Spleen (tissue), 11 donors: ENCODE data around the gene UXS1. TPM values are rescaled to one million over a fixed set of nuclear protein-coding genes. Genes with fewer than 3 reads are reported as not detected.

Source experiments
- DNase-seq: peaks from one replicate; pipeline ENCODE4 v3.0.0-alpha.2; 2020
- H3K27ac ChIP-seq, 8 donors: fragments of 200-600 bp; sonication (generic) in 7 of 8; 1 replicate in 4 of 8; 2 replicates in 4 of 8; pipeline versions ENCODE4 v1.5.0 to v1.8.0; 2016 to 2021; ENCODE audit warnings: inconsistent platforms in 4 of 8, mild to moderate bottlenecking in 4 of 8, moderate library complexity in 1 of 8
- H3K27me3 ChIP-seq, 7 donors: fragments of 200-600 bp; sonication (generic) in 6 of 7; replicated peaks in 1 of 7; 1 replicate in 4 of 7; 2 replicates in 3 of 7; pipeline versions ENCODE4 v1.5.0 to v1.8.0; 2016 to 2021; ENCODE audit warnings: inconsistent platforms in 3 of 7, mild to moderate bottlenecking in 1 of 7
- H3K36me3 ChIP-seq, 6 donors: fragments of 200-600 bp; sonication (generic) in 5 of 6; 1 replicate in 4 of 6; 2 replicates in 2 of 6; pipeline versions ENCODE4 v1.5.0 to v1.8.0; 2016 to 2021; ENCODE audit warnings: inconsistent platforms in 2 of 6
- H3K4me1 ChIP-seq, 6 donors: fragments of 200-600 bp; sonication (generic) in 5 of 6; 1 replicate in 3 of 6; 2 replicates in 3 of 6; pipeline versions ENCODE4 v1.5.0 to v1.8.0; 2016 to 2021; ENCODE audit warnings: inconsistent platforms in 3 of 6
- H3K4me3 ChIP-seq, 8 donors: fragments of 200-600 bp; sonication (generic) in 7 of 8; 1 replicate in 4 of 8; 2 replicates in 4 of 8; pipeline versions ENCODE4 v1.5.0 to v1.8.0; 2016 to 2021; ENCODE audit warnings: inconsistent platforms in 4 of 8, mild to moderate bottlenecking in 4 of 8, moderate library complexity in 2 of 8
- H3K9me3 ChIP-seq, 8 donors: fragments of 200-600 bp; sonication (generic) in 7 of 8; 1 replicate in 4 of 8; 2 replicates in 4 of 8; pipeline versions ENCODE4 v1.5.0 to v1.8.0; 2016 to 2021; ENCODE audit warnings: inconsistent platforms in 4 of 8
- CTCF ChIP-seq, 11 experiments: fragments of 200-600 bp in 7 of 11; fragments of 450-650 bp in 4 of 11; sonication (generic) in 4 of 11; IDR thresholded peaks in 8 of 11; conservative IDR thresholded peaks in 3 of 11; 1 replicate in 7 of 11; 2 replicates in 4 of 11; pipeline versions ENCODE4 v1.4.0 to v1.8.0; 2016 to 2021; ENCODE audit warnings: antibody characterized with exemption in 11 of 11, inconsistent platforms in 4 of 11, mild to moderate bottlenecking in 1 of 11
- POLR2A ChIP-seq, 3 donors: fragments of 450-650 bp; IDR thresholded peaks; one replicate each; pipeline ENCODE4 v1.5.1; 2017; ENCODE audit warnings: antibody characterized with exemption in 3 of 3, mild to moderate bottlenecking in 1 of 3
- POLR2AphosphoS5 ChIP-seq, 3 donors: sonication (generic); formaldehyde crosslinking; IDR thresholded peaks; one replicate each; pipeline ENCODE4 v1.5.1; 2017; ENCODE audit warnings: antibody characterized with exemption in 3 of 3
- WGBS, 5 donors: extraction: QIAGEN DNeasy Blood & Tissue Kit in 3 of 5; methylation state at CpG; one replicate each; pipeline versions ENCODE4 v1.1.5 to v1.1.7; 2013 to 2018; 5-methylcytosine and 5-hydroxymethylcytosine counted together
- intact Hi-C: fragments of 100-400 bp; cut with DNase I; formaldehyde crosslinking; loops from one replicate; pipeline ENCODE4 v1.15.0; 2023; ENCODE audit warnings: low total_unique reads
- polyA plus RNA-seq, 3 donors: library from polyadenylated mRNA; stranded (reverse); fragments of 200-250 nt; gene quantifications; one replicate each; pipeline ENCODE4 v1.2.1, GENCODE V29; 2013
- total RNA-seq, 7 donors: library from RNA; depleted of rRNA in 3 of 7; stranded (reverse); fragments of >200 nt in 3 of 7; fragmentation: NEBNext Ultra II Directional in 4 of 7; extraction: Animal tissue kit (Norgen Biotek cat#: 25700) in 4 of 7; gene quantifications; one replicate each; pipeline versions ENCODE4 v1.1.0 to v1.2.1, GENCODE V29; 2016 to 2021
- donor health status: healthy with polysubstance abuse.
- donor health status: DM: no; HTN: no; CAD: no; lungs with moderate emphysema.
- donor health status: DM: no; HTN: no; CAD: no.
- donor health status: Bipolar disorder and iron deficiency.
- donor health status: healthy.
- donor health status: DM: no; HTN: no; CAD: no.
- donor health status: DM: yes; HTN: yes; CAD: no.

UXS1 gene
- total and polyA plus RNA-seq, 10 donors, result 9.5 to 60.1 (median 40.3) TPM

GRCh38 chr2:106124106-106124756 is 69.9 kb downstream of the UXS1 start:
- no peak for DNase-seq
- Histone ChIP-seq H3K27me3 (no peaks in the 10 kb centered on the region), H3K27ac (no peak overlapping the region), H3K9me3 (no peaks in the 10 kb centered on the region), H3K4me3 (no peak overlapping the region), H3K4me1 (no peaks in the 10 kb centered on the region), H3K36me3 (peaks cover 2 to 97% (median 45%) of the 10 kb centered on the region in 6 donors)
- TF ChIP-seq CTCF (IDR thresholded peaks at IDR 0.05 in 8 of 11, conservative IDR thresholded peaks at IDR 0.05 in 3 of 11) (no peak), POLR2AphosphoS5 (IDR thresholded peaks at IDR 0.05) (no peak), POLR2A (IDR thresholded peaks at IDR 0.05) (no peak)
- intact Hi-C loops, result no loop called here
- WGBS, 5 donors, result 91 to 96% (median 93%) methylated on average over 3 of the region's 3 CpGs

GRCh38 chr2:106122157-106122556 is 71.9 kb downstream of the UXS1 start:
- no peak for DNase-seq
- Histone ChIP-seq H3K4me3 (no peak overlapping the region), H3K4me1 (no peaks in the 10 kb centered on the region), H3K27ac (no peak overlapping the region), H3K27me3 (no peaks in the 10 kb centered on the region), H3K9me3 (no peaks in the 10 kb centered on the region), H3K36me3 (peaks cover 2 to 92% (median 39%) of the 10 kb centered on the region in 6 donors)
- TF ChIP-seq CTCF (IDR thresholded peaks at IDR 0.05 in 8 of 11, conservative IDR thresholded peaks at IDR 0.05 in 3 of 11) (no peak), POLR2AphosphoS5 (IDR thresholded peaks at IDR 0.05) (no peak), POLR2A (IDR thresholded peaks at IDR 0.05) (no peak)
- 76 to 95% (median 86%) methylated on average over 3 of the region's 3 CpGs for WGBS, 5 donors
- intact Hi-C loops, result no loop called here

DNA sequence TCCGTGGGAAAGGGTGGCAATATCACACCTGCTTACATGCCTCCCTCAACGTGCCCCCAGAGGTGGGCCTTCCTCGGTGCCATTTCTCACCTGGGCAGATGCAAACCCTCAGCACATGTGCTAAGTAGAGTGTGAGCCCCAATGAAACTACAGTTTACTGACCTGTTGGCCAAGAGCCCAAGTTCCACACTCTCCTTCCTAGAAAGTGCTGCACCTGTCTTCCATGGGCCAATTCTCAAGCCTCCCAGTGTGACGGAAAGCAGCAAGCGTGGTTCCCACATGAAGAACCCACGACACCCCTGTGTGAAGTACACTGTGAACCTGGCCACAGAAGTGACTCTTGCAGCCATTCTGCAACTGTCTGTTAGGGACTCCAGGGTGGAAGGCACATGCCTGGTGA is 73.7 kb downstream of the UXS1 start:
- Histone ChIP-seq H3K27me3 (no peaks in the 10 kb centered on the region), H3K27ac (no peak overlapping the region), H3K36me3 (peaks cover 0 to 95% (median 35%) of the 10 kb centered on the region in 6 donors), H3K4me1 (no peaks in the 10 kb centered on the region), H3K9me3 (no peaks in the 10 kb centered on the region), H3K4me3 (no peak overlapping the region)
- WGBS, 5 donors, result 91 to 95% (median 93%) methylated on average over 3 to 6 of the region's 6 CpGs
- intact Hi-C loops, result no loop called here
- no peak for TF ChIP-seq POLR2AphosphoS5 (IDR thresholded peaks at IDR 0.05)
- TF ChIP-seq CTCF (IDR thresholded peaks at IDR 0.05 in 8 of 11, conservative IDR thresholded peaks at IDR 0.05 in 3 of 11), result no peak
- TF ChIP-seq POLR2A (IDR thresholded peaks at IDR 0.05), result no peak
- DNase-seq, result no peak

GRCh38 chr2:106119074-106119473 is 75.0 kb downstream of the UXS1 start:
- 93 to 100% (median 95%) methylated on average over 4 to 6 of the region's 6 CpGs for WGBS, 5 donors
- no peak for DNase-seq

More at GRCh38 chr2:106119074-106119473, 75.0 kb downstream of the UXS1 start:
- Histone ChIP-seq H3K4me3 (no peak overlapping the region), H3K27ac (no peak overlapping the region), H3K4me1 (no peaks in the 10 kb centered on the region), H3K36me3 (peaks cover 0 to 95% (median 27%) of the 10 kb centered on the region in 6 donors), H3K27me3 (no peaks in the 10 kb centered on the region), H3K9me3 (no peaks in the 10 kb centered on the region)
- intact Hi-C loops, result no loop called here
- no peak for TF ChIP-seq POLR2AphosphoS5 (IDR thresholded peaks at IDR 0.05)
- TF ChIP-seq POLR2A (IDR thresholded peaks at IDR 0.05), result no peak
- no peak for TF ChIP-seq CTCF (IDR thresholded peaks at IDR 0.05 in 8 of 11, conservative IDR thresholded peaks at IDR 0.05 in 3 of 11)
